ENCODE data around the gene RBBP8NL.
A peak's percentile ranks its signal among the peaks of the same experiment; 100 is the strongest.

Gene RBBP8NL

GRCh38 chr20:62411479-62412193 is 15.7 kb downstream of the RBBP8NL start:
- H3K4me3 ChIP-seq (ENCODE audit: insufficient read depth, low read length, poor library complexity, severe bottlenecking), result no peak overlapping the region
- TF ChIP-seq EZH2phosphoT487 (conservative IDR thresholded peaks at IDR 0.05; ENCODE audit: low read length) (no peak), CTCF (IDR thresholded peaks at IDR 0.05; ENCODE audit: insufficient read depth, low read length, poor library complexity, severe bottlenecking) (no peak)
- no peak overlapping the region for H2AFZ ChIP-seq (ENCODE audit: low read depth, low read length, severe bottlenecking)
- no peak overlapping the region for H3K4me2 ChIP-seq (ENCODE audit: low read depth, low read length, poor library complexity, severe bottlenecking)
- H3K79me2 ChIP-seq (ENCODE audit: insufficient read depth, low read length), result peaks cover under 1% of the 10 kb centered on the region; the same call in 1 of the 2 replicates
- no peaks in the 10 kb centered on the region for H3F3A ChIP-seq (ENCODE audit: insufficient read depth)
- H4K20me1 ChIP-seq (ENCODE audit: low read depth, low read length), result no peaks in the 10 kb centered on the region
- no peaks in the 10 kb centered on the region for H3K9me2 ChIP-seq (replicated peaks; ENCODE audit: insufficient read depth, low read length)
- no peaks in the 10 kb centered on the region for H3K9me3 ChIP-seq (ENCODE audit: insufficient read depth, low read length)
- H3K9ac ChIP-seq (ENCODE audit: low read length), result no peak overlapping the region
- H3K27me3 ChIP-seq (ENCODE audit: low read length), result no peaks in the 10 kb centered on the region
- no peaks in the 10 kb centered on the region for H3K36me3 ChIP-seq (ENCODE audit: low read length)
- no peak overlapping the region for H3K27ac ChIP-seq (ENCODE audit: low read depth, low read length)

GRCh38 chr20:62410746-62411478 is 16.4 kb downstream of the RBBP8NL start:
- H3K27ac ChIP-seq (ENCODE audit: low read depth, low read length), result no peak overlapping the region
- TF ChIP-seq CTCF (IDR thresholded peaks at IDR 0.05; ENCODE audit: insufficient read depth, low read length, poor library complexity, severe bottlenecking) (no peak), EZH2phosphoT487 (conservative IDR thresholded peaks at IDR 0.05; ENCODE audit: low read length) (no peak)
- no peak overlapping the region for H2AFZ ChIP-seq (ENCODE audit: low read depth, low read length, severe bottlenecking)
- no peaks in the 10 kb centered on the region for H3K27me3 ChIP-seq (ENCODE audit: low read length)
- no peaks in the 10 kb centered on the region for H3K9me3 ChIP-seq (ENCODE audit: insufficient read depth, low read length)
- H3K36me3 ChIP-seq (ENCODE audit: low read length), result no peaks in the 10 kb centered on the region
- no peak overlapping the region for H3K4me3 ChIP-seq (ENCODE audit: insufficient read depth, low read length, poor library complexity, severe bottlenecking)
- no peaks in the 10 kb centered on the region for H3F3A ChIP-seq (ENCODE audit: insufficient read depth)
- no peaks in the 10 kb centered on the region for H3K9me2 ChIP-seq (replicated peaks; ENCODE audit: insufficient read depth, low read length)
- H4K20me1 ChIP-seq (ENCODE audit: low read depth, low read length), result no peaks in the 10 kb centered on the region
- H3K9ac ChIP-seq (ENCODE audit: low read length), result no peak overlapping the region
- H3K4me2 ChIP-seq (ENCODE audit: low read depth, low read length, poor library complexity, severe bottlenecking), result no peak overlapping the region
- peaks cover 8% of the 10 kb centered on the region for H3K79me2 ChIP-seq (ENCODE audit: insufficient read depth, low read length)

GRCh38 chr20:62409931-62410745 is 17.2 kb downstream of the RBBP8NL start:
- TF ChIP-seq CTCF (IDR thresholded peaks at IDR 0.05; ENCODE audit: insufficient read depth, low read length, poor library complexity, severe bottlenecking) (peak; percentile 62), EZH2phosphoT487 (conservative IDR thresholded peaks at IDR 0.05; ENCODE audit: low read length) (no peak)
- no peak overlapping the region for H3K27ac ChIP-seq (ENCODE audit: low read depth, low read length)
- no peak overlapping the region for H3K4me2 ChIP-seq (ENCODE audit: low read depth, low read length, poor library complexity, severe bottlenecking)
- no peaks in the 10 kb centered on the region for H3K9me3 ChIP-seq (ENCODE audit: insufficient read depth, low read length)
- H3K9me2 ChIP-seq (replicated peaks; ENCODE audit: insufficient read depth, low read length), result no peaks in the 10 kb centered on the region
- no peaks in the 10 kb centered on the region for H3K27me3 ChIP-seq (ENCODE audit: low read length)
- no peak overlapping the region for H3K9ac ChIP-seq (ENCODE audit: low read length)
- peaks cover 11% of the 10 kb centered on the region for H3K79me2 ChIP-seq (ENCODE audit: insufficient read depth, low read length)
- H3K36me3 ChIP-seq (ENCODE audit: low read length), result no peaks in the 10 kb centered on the region
- H3F3A ChIP-seq (ENCODE audit: insufficient read depth), result no peaks in the 10 kb centered on the region
- no peak overlapping the region for H3K4me3 ChIP-seq (ENCODE audit: insufficient read depth, low read length, poor library complexity, severe bottlenecking)
- H2AFZ ChIP-seq (ENCODE audit: low read depth, low read length, severe bottlenecking), result no peak overlapping the region
- H4K20me1 ChIP-seq (ENCODE audit: low read depth, low read length), result no peaks in the 10 kb centered on the region
